ENCODE measurements around the gene PCLO.
A peak's percentile ranks its signal among the peaks of the same experiment; 100 is the strongest.
"Not testable (repeated sequence)": the region's sequence is repeated elsewhere in the genome, so short reads cannot be mapped to it uniquely, and the experiment has no call there.

The PCLO gene

GRCh38 chr7:83038787-83039186, 123.9 kb downstream of the PCLO start:
- no peak for DNase-seq

GRCh38 chr7:83036721-83037380, 125.8 kb downstream of the PCLO start:
- no peak for DNase-seq

GRCh38 chr7:83036130-83036529, 126.6 kb downstream of the PCLO start:
- no peak for DNase-seq

- no peak for DNase-seq
Measured at GRCh38 chr7:83032195-83032594, 130.5 kb downstream of the PCLO start.

GRCh38 chr7:83023817-83024665, 138.6 kb downstream of the PCLO start:
- not testable (repeated sequence) for DNase-seq

GRCh38 chr7:83021032-83021431, 141.7 kb downstream of the PCLO start:
- no peak for DNase-seq

GRCh38 chr7:83020161-83020560, 142.5 kb downstream of the PCLO start:
- no peak for DNase-seq

GRCh38 chr7:83015916-83016315, 146.8 kb downstream of the PCLO start:
- DNase-seq: no peak

- no peak for DNase-seq
Measured at GRCh38 chr7:83014546-83014945, 148.1 kb downstream of the PCLO start.

GRCh38 chr7:83011954-83012353, 150.7 kb downstream of the PCLO start:
- DNase-seq: no peak

GRCh38 chr7:83005410-83005809, 157.3 kb downstream of the PCLO start:
- no peak for DNase-seq

GRCh38 chr7:83001362-83002040, 161.2 kb downstream of the PCLO start:
- DNase-seq: no peak

- no peak for DNase-seq
Measured at GRCh38 chr7:82998436-82998835, 164.2 kb downstream of the PCLO start.

GRCh38 chr7:82985144-82985802, 177.4 kb downstream of the PCLO start:
- DNase-seq: no peak

GRCh38 chr7:82980130-82980788, 182.4 kb downstream of the PCLO start:
- DNase-seq: no peak

- no peak for DNase-seq
Measured at GRCh38 chr7:82975811-82976468, 186.7 kb downstream of the PCLO start.

GRCh38 chr7:82972135-82972534, 190.5 kb downstream of the PCLO start:
- DNase-seq: no peak

- DNase-seq: no peak
Measured at GRCh38 chr7:82965088-82966036, 197.3 kb downstream of the PCLO start.

- peak; percentile 36 to 58 for DNase-seq
Measured at GRCh38 chr7:82964150-82964882, 198.4 kb downstream of the PCLO start.

- no peak for DNase-seq
Measured at GRCh38 chr7:82961240-82961639, 201.4 kb downstream of the PCLO start.

Data from NCI-H187 (cell line).